Astrocyte (in vitro differentiated cells and primary cell): Measurements from ENCODE around the gene SLC39A10. TPM values are rescaled to one million over a fixed set of nuclear protein-coding genes. Genes with fewer than 3 reads are reported as not detected.
"Not testable (repeated sequence)": the region's sequence is repeated elsewhere in the genome, so short reads cannot be mapped to it uniquely, and the experiment has no call there.

Experiments used
- DNase-seq: peaks from one replicate; pipeline ENCODE4 v3.0.0-alpha.2; 2010; ENCODE audit warnings: low read depth
- FAIRE-seq: peaks from 2 replicates; lab custom pipeline; 2011; peaks lifted over from hg19 to GRCh38; lab: Jason Lieb, UNC
- H2AFZ ChIP-seq: 2 replicates; pipeline ENCODE4 v1.6.0; 2012; ENCODE audit warnings: low read depth, low read length, inconsistent platforms
- H3K27ac ChIP-seq: 2 replicates; pipeline ENCODE4 v1.5.1; 2011; ENCODE audit warnings: low read depth, low read length, inconsistent platforms
- H3K27me3 ChIP-seq: 2 replicates; pipeline ENCODE4 v1.6.0; 2011; ENCODE audit warnings: low read length, inconsistent platforms; ENCODE audit not compliant: insufficient read depth
- H3K36me3 ChIP-seq: 2 replicates; pipeline ENCODE4 v1.5.1; 2011; ENCODE audit warnings: low read length, inconsistent platforms; ENCODE audit not compliant: insufficient read depth
- H3K4me1 ChIP-seq: 2 replicates; pipeline ENCODE4 v1.5.1; 2011; ENCODE audit warnings: low read length, inconsistent platforms; ENCODE audit not compliant: insufficient read depth
- H3K4me2 ChIP-seq: 2 replicates; pipeline ENCODE4 v1.6.0; 2012; ENCODE audit warnings: low read length, inconsistent platforms
- H3K4me3 ChIP-seq: 2 replicates; pipeline ENCODE4 v1.5.1; 2011; ENCODE audit warnings: low read depth, mild to moderate bottlenecking, low read length, inconsistent platforms; ENCODE audit not compliant: insufficient read depth
- H3K79me2 ChIP-seq: 2 replicates; pipeline ENCODE4 v1.6.0; 2012; ENCODE audit warnings: mild to moderate bottlenecking, low read length, inconsistent platforms; ENCODE audit not compliant: insufficient read depth
- H3K9ac ChIP-seq: 2 replicates; pipeline ENCODE4 v1.6.0; 2012; ENCODE audit warnings: mild to moderate bottlenecking, low read length, inconsistent platforms
- H3K9me3 ChIP-seq: 2 replicates; pipeline ENCODE4 v1.5.1; 2012; ENCODE audit warnings: low read depth, mild to moderate bottlenecking, low read length, inconsistent platforms; ENCODE audit not compliant: insufficient read depth
- H4K20me1 ChIP-seq: 2 replicates; pipeline ENCODE4 v1.6.0; 2012; ENCODE audit warnings: low read length, inconsistent platforms; ENCODE audit not compliant: insufficient read depth
- H3K27ac Mint-ChIP-seq: one replicate; pipeline ENCODE4 v1.8.0; 2021; ENCODE audit warnings: mild to moderate bottlenecking, mixed read lengths; ENCODE audit not compliant: unreplicated experiment
- H3K27me3 Mint-ChIP-seq: one replicate; pipeline ENCODE4 v1.8.0; 2021; ENCODE audit warnings: low read depth, mixed read lengths; ENCODE audit not compliant: unreplicated experiment
- H3K36me3 Mint-ChIP-seq: one replicate; pipeline ENCODE4 v1.8.0; 2021; ENCODE audit warnings: low read depth, mixed read lengths; ENCODE audit not compliant: unreplicated experiment
- H3K4me1 Mint-ChIP-seq: one replicate; pipeline ENCODE4 v1.8.0; 2021; ENCODE audit warnings: low read depth, mixed read lengths; ENCODE audit not compliant: unreplicated experiment
- H3K4me3 Mint-ChIP-seq: one replicate; pipeline ENCODE4 v1.8.0; 2021; ENCODE audit warnings: mild to moderate bottlenecking, moderate library complexity, mixed read lengths; ENCODE audit not compliant: unreplicated experiment
- H3K9me3 Mint-ChIP-seq: one replicate; pipeline ENCODE4 v1.8.0; 2021; ENCODE audit warnings: mild to moderate bottlenecking, mixed read lengths; ENCODE audit not compliant: unreplicated experiment
- EZH2 ChIP-seq: IDR thresholded peaks from 2 replicates; pipeline ENCODE4 v1.6.1; 2012; ENCODE audit warnings: mild to moderate bottlenecking, low read length, inconsistent platforms; ENCODE audit not compliant: insufficient read depth
- total RNA-seq: library from RNA; stranded (reverse); gene quantifications from 2 replicates; pipeline ENCODE4 v1.2.1, GENCODE V29; 2021
- TF ChIP-seq, protein P1 (sequence below): IDR thresholded peaks from 2 replicates; pipeline ENCODE4 v1.5.1; 2011; ENCODE audit warnings: low read depth, mild to moderate bottlenecking, inconsistent platforms, low read length, moderate library complexity; ENCODE audit not compliant: insufficient read depth

Gene SLC39A10
- total RNA-seq, 1 donor from 2014 or later, result 96.2 TPM

DNA sequence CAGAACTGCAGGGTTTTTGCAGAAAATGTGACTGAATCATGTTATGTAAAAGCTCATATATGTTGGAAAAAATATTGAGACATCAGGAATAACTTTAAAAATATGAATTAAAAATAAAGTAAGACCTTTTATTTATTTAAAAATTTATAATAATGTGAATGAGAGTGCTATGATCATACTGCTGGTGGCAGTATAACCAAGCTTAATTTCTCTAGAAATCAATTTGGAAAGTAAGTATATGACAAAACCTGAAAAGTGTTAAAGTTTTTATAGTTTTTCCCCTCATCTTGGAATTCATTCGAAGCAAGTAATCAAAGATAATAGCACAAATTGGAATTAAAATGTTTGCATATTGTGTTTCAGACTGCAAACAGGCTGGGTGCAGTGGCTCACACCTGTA, 7.5 kb downstream of the SLC39A10 start:
- Histone ChIP-seq H3K36me3 (no peaks in the 10 kb centered on the region), H3K4me2 (no peak overlapping the region), H3K9me3 (no peaks in the 10 kb centered on the region), H3K4me1 (peaks cover 3% of the 10 kb centered on the region), H3K4me3 (no peak overlapping the region), H3K79me2 (peaks cover 52% of the 10 kb centered on the region), H4K20me1 (peaks cover 27% of the 10 kb centered on the region), H3K27me3 (no peaks in the 10 kb centered on the region), H2AFZ (no peak overlapping the region), H3K9ac (no peak overlapping the region), H3K27ac (no peak overlapping the region)
- H3K9me3 Mint-ChIP-seq, result no peaks in the 10 kb centered on the region
- DNase-seq (no peak), FAIRE-seq (no peak)
- H3K4me3 Mint-ChIP-seq, result no peak overlapping the region
- no peaks in the 10 kb centered on the region for H3K36me3 Mint-ChIP-seq
- no peak for TF ChIP-seq EZH2
- TF ChIP-seq, protein P1, sequence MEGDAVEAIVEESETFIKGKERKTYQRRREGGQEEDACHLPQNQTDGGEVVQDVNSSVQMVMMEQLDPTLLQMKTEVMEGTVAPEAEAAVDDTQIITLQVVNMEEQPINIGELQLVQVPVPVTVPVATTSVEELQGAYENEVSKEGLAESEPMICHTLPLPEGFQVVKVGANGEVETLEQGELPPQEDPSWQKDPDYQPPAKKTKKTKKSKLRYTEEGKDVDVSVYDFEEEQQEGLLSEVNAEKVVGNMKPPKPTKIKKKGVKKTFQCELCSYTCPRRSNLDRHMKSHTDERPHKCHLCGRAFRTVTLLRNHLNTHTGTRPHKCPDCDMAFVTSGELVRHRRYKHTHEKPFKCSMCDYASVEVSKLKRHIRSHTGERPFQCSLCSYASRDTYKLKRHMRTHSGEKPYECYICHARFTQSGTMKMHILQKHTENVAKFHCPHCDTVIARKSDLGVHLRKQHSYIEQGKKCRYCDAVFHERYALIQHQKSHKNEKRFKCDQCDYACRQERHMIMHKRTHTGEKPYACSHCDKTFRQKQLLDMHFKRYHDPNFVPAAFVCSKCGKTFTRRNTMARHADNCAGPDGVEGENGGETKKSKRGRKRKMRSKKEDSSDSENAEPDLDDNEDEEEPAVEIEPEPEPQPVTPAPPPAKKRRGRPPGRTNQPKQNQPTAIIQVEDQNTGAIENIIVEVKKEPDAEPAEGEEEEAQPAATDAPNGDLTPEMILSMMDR, result peak; percentile 8
- H3K4me1 Mint-ChIP-seq, result peaks cover 16% of the 10 kb centered on the region
- H3K27me3 Mint-ChIP-seq, result no peaks in the 10 kb centered on the region
- H3K27ac Mint-ChIP-seq, result no peak overlapping the region

DNA sequence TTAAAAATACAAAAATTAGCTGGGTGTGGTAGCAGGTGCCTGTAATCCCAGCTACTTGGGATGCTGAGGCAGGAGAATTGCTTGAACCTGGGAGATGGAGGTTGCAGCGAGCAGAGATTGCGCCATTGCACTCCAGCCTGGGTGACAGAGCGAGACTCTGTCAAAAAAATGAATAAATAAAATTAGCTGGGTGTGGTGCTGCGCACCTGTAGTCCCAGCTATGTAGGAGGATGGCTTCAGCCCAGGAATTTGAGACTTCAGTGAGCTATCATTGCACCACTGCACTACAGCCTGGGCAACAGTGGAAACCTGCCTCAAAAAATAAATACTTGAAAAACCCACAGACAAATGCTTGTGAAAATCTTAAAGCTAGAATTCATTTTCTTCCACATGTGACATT, 8.1 kb downstream of the SLC39A10 start:
- H3K4me1 Mint-ChIP-seq, result peaks cover 13% of the 10 kb centered on the region
- Histone ChIP-seq H4K20me1 (peaks cover 21% of the 10 kb centered on the region), H3K79me2 (peaks cover 46% of the 10 kb centered on the region)
- H3K4me3 Mint-ChIP-seq, H3K4me3 ChIP-seq, H2AFZ ChIP-seq, H3K4me1 ChIP-seq, FAIRE-seq, H3K27me3 Mint-ChIP-seq, H3K9me3 ChIP-seq, DNase-seq, H3K27ac ChIP-seq, H3K36me3 ChIP-seq, H3K27me3 ChIP-seq, H3K4me2 ChIP-seq, H3K9me3 Mint-ChIP-seq, H3K36me3 Mint-ChIP-seq, H3K9ac ChIP-seq, H3K27ac Mint-ChIP-seq: not testable (repeated sequence)

DNA sequence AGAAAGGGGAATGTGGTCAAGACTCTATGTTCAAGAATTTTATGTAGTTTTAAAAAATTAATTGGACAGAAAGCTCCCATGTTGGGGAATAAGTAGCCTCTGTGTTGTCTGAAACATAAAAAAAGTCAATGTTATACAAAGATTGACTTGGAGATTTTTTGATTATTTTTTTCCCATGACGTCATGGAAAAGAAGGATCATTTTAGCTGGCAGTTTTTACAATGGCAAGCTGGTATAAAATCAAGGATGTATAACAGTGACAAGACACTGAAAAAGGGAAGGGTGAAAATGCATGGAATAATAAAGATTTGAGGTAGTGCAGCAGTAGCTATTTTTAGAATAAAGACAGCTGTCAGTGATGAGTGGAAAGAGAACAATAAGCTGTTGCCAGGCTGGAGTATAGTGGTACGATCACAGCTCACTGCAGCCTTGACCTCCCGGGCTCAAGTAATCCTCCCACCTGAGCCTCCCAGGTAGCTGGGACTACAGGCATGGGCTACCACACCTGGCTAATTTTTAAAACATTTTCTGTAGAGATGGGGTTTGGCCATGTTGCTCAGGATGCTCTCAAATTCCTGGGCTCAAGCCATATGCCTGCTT, 9.2 kb downstream of the SLC39A10 start:
- no peaks in the 10 kb centered on the region for H3K36me3 Mint-ChIP-seq
- H4K20me1 ChIP-seq, result peaks cover 17% of the 10 kb centered on the region
- no peaks in the 10 kb centered on the region for H3K27me3 ChIP-seq
- no peak for FAIRE-seq
- no peak overlapping the region for H3K4me3 Mint-ChIP-seq
- H3K27ac Mint-ChIP-seq, result peak overlapping the region; percentile 16
- H3K9ac ChIP-seq, result no peak overlapping the region
- TF ChIP-seq, protein P1, result no peak
- no peak for TF ChIP-seq EZH2
- H3K4me1 Mint-ChIP-seq, result peaks cover 12% of the 10 kb centered on the region
- H3K27me3 Mint-ChIP-seq, result no peaks in the 10 kb centered on the region
- H3K9me3 ChIP-seq, result no peaks in the 10 kb centered on the region
- peaks cover 35% of the 10 kb centered on the region for H3K79me2 ChIP-seq
- no peak overlapping the region for H3K4me3 ChIP-seq
- no peak overlapping the region for H3K27ac ChIP-seq
- no peaks in the 10 kb centered on the region for H3K4me1 ChIP-seq
- H3K36me3 ChIP-seq, result no peaks in the 10 kb centered on the region
- no peaks in the 10 kb centered on the region for H3K9me3 Mint-ChIP-seq
- H2AFZ ChIP-seq, result no peak overlapping the region
- no peak overlapping the region for H3K4me2 ChIP-seq
- no peak for DNase-seq
